GM18508 (cell line): Measurements from ENCODE around the gene ACAP3.

Experiments
- ATAC-seq: cut with Tn5 transposase; IDR thresholded peaks from one replicate; pipeline ENCODE4 v1.9.1; 2021; ENCODE audit warnings: moderate number of reproducible peaks; ENCODE audit not compliant: insufficient read depth, unreplicated experiment

The ACAP3 gene

GRCh38 chr1:1307923-1308755 lies at the start of gene ACAP3, which contains the start of gene PUSL1:
Gene ACAP3 (minus strand): TSS chr1:1307930. CDS start chr1:1307815, 115 bp downstream.
Gene PUSL1 (plus strand): TSS chr1:1308597. CDS start chr1:1308644, 47 bp downstream.
- ATAC-seq, result no peak

- no peak for ATAC-seq
Measured at GRCh38 chr1:1356796-1357401, 49.2 kb upstream of the ACAP3 start.

- no peak for ATAC-seq
Measured at GRCh38 chr1:1356166-1356795, 48.6 kb upstream of the ACAP3 start.

- no peak for ATAC-seq
Measured at GRCh38 chr1:1355416-1355815, 47.7 kb upstream of the ACAP3 start.

- ATAC-seq, result no peak
Measured at GRCh38 chr1:1354271-1355247, 46.8 kb upstream of the ACAP3 start.

- no peak for ATAC-seq
Measured at GRCh38 chr1:1353389-1354151, 45.8 kb upstream of the ACAP3 start.

- no peak for ATAC-seq
Measured at GRCh38 chr1:1352786-1353388, 45.2 kb upstream of the ACAP3 start.

- no peak for ATAC-seq
Measured at GRCh38 chr1:1351511-1352427, 44.0 kb upstream of the ACAP3 start.

- ATAC-seq, result no peak
Measured at GRCh38 chr1:1349256-1350012, 41.7 kb upstream of the ACAP3 start, which contains the start of gene DVL1. Gene DVL1 (minus strand): TSS chr1:1349418. CDS start chr1:1349065, 353 bp downstream.

- no peak for ATAC-seq
Measured at GRCh38 chr1:1348420-1349255, 40.9 kb upstream of the ACAP3 start.

- no peak for ATAC-seq
Measured at GRCh38 chr1:1347663-1348419, 40.1 kb upstream of the ACAP3 start.

GRCh38 chr1:1347026-1347595 lies 39.4 kb upstream of the ACAP3 start:
- ATAC-seq, result no peak

GRCh38 chr1:1346501-1346890 lies 38.8 kb upstream of the ACAP3 start:
- no peak for ATAC-seq

- ATAC-seq, result no peak
Measured at GRCh38 chr1:1345860-1346500, 38.2 kb upstream of the ACAP3 start.

GRCh38 chr1:1345384-1345783 lies 37.7 kb upstream of the ACAP3 start:
- no peak for ATAC-seq
